IPS-18a (cell line): ENCODE results near the gene RPL29.

Experiments
- H3K27ac ChIP-seq: one replicate; pipeline ENCODE4 v1.5.1; 2013; ENCODE audit warnings: low read length
- H3K27me3 ChIP-seq: one replicate; pipeline ENCODE4 v1.6.1; 2013; ENCODE audit warnings: mild to moderate bottlenecking, low read length; ENCODE audit not compliant: control insufficient read depth, insufficient read depth
- H3K36me3 ChIP-seq: one replicate; pipeline ENCODE4 v1.6.1; 2013; ENCODE audit warnings: low read depth, low read length; ENCODE audit not compliant: control insufficient read depth
- H3K4me1 ChIP-seq: one replicate; pipeline ENCODE4 v1.6.1; 2013; ENCODE audit warnings: low read depth, low read length; ENCODE audit not compliant: control insufficient read depth
- H3K4me3 ChIP-seq: one replicate; pipeline ENCODE4 v1.5.1; 2013; ENCODE audit warnings: low read length
- H3K9ac ChIP-seq: one replicate; pipeline ENCODE4 v1.6.1; 2013; ENCODE audit warnings: mild to moderate bottlenecking, low read length, moderate library complexity
- H3K9me3 ChIP-seq: one replicate; pipeline ENCODE4 v1.6.1; 2013; ENCODE audit warnings: low read depth, low read length; ENCODE audit not compliant: control insufficient read depth

The RPL29 gene

DNA sequence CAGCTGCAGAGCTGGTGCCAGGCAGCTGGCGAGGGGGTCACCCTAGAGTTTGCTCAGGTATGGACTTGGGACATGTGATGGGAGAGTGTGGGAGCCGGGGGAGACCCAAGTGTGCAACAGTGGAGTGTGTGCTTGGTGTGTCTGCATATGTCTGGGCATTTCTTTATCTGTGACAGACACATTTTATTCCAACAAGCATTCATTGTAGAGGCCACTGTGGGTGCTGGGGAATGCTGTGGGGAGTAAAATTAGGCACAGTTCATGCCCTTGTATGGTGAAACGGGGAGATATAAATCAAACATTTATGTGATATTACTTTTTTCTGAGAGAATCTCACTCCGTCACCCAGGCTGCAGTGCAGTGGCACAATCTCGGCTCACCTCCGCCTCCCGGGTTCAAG, 8.1 kb downstream of the RPL29 start:
- Histone ChIP-seq H3K27ac (no peak overlapping the region), H3K9me3 (no peaks in the 10 kb centered on the region), H3K4me1 (peaks cover 15% of the 10 kb centered on the region), H3K36me3 (peaks cover 12% of the 10 kb centered on the region), H3K4me3 (no peak overlapping the region), H3K9ac (no peak overlapping the region), H3K27me3 (no peaks in the 10 kb centered on the region)

DNA sequence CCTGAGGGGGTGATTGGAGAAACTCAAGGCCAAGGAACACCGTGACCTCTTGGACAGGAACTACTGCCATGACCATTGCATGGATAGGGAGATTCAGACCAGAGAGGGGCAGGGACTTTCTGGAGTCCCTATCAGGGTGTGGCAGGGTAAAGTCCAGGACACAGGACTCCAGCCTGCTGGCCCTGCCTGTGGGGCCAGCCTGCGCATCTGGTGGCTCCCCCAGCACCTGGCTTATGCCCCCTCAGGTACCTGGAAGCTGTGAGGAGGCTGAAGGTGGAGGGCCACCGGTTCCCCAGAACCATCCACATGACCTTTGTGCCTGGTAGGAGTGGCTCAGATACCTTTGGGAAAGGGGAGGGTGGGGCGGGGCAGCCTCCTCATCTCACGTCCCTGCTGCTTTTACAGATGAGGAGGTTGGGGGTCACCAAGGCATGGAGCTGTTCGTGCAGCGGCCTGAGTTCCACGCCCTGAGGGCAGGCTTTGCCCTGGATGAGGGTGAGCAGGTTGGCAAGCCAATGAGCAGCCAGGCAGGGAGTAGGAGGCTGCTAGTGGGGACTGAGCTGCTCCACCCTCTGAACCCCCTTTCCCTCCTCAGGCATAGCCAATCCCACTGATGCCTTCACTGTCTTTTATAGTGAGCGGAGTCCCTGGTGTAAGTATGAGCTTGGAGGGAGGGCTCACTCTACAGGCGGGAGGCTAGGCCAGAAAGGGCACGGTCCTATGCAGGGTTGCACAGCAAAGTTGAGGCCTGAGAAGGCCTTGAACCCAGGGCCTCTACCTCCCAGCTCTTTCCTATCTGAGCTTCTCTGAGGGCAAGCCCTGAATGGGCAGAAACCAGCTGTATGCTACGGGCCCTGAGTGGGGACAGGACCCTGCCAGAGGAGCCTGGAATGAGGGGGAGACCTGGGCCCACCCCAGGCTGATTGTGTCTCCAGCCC, 9.4 kb downstream of the RPL29 start:
- Histone ChIP-seq H3K9me3 (no peaks in the 10 kb centered on the region), H3K4me1 (peaks cover 18% of the 10 kb centered on the region), H3K9ac (no peak overlapping the region), H3K27ac (no peak overlapping the region), H3K27me3 (no peaks in the 10 kb centered on the region), H3K4me3 (no peak overlapping the region), H3K36me3 (no peaks in the 10 kb centered on the region)

DNA sequence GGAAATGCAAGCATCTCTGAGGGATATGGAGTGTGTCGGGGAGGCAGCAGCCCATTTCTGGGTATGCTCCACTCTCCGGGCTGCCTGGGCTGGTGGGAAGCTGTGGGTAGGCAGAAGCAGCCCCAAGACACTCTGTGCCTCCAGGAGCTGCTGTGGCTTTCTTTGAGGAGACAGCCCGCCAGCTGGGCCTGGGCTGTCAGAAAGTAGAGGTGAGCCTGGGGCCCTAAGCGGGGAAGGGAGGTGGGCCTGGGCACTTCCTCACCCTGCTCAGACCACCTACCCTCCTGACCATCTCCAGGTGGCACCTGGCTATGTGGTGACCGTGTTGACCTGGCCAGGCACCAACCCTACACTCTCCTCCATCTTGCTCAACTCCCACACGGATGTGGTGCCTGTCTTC, 10.6 kb downstream of the RPL29 start:
- no peak overlapping the region for H3K27ac ChIP-seq
- no peaks in the 10 kb centered on the region for H3K36me3 ChIP-seq
- no peaks in the 10 kb centered on the region for H3K9me3 ChIP-seq
- no peak overlapping the region for H3K9ac ChIP-seq
- H3K27me3 ChIP-seq: no peaks in the 10 kb centered on the region
- no peak overlapping the region for H3K4me3 ChIP-seq
- peaks cover 16% of the 10 kb centered on the region for H3K4me1 ChIP-seq

DNA sequence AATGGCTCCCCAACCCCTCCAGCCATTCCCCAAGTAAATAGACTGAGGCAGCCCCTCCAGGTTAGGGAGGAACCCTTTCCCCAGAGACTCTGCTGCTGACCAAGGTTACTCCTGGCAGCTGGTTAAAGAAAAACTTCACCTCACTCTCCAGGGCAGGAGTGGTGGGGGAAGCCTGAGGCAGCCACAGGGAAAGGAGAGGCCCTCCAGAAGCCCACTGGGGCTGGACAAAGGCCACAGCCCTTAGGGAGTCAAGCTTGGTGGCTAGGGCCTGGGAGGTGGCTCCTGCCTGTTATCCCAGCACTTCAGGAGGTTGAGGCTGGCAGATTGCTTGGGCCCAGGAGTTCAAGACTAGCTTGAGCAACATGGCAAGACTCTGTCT, 11.4 kb downstream of the RPL29 start:
- no peak overlapping the region for H3K9ac ChIP-seq
- no peaks in the 10 kb centered on the region for H3K9me3 ChIP-seq

DNA sequence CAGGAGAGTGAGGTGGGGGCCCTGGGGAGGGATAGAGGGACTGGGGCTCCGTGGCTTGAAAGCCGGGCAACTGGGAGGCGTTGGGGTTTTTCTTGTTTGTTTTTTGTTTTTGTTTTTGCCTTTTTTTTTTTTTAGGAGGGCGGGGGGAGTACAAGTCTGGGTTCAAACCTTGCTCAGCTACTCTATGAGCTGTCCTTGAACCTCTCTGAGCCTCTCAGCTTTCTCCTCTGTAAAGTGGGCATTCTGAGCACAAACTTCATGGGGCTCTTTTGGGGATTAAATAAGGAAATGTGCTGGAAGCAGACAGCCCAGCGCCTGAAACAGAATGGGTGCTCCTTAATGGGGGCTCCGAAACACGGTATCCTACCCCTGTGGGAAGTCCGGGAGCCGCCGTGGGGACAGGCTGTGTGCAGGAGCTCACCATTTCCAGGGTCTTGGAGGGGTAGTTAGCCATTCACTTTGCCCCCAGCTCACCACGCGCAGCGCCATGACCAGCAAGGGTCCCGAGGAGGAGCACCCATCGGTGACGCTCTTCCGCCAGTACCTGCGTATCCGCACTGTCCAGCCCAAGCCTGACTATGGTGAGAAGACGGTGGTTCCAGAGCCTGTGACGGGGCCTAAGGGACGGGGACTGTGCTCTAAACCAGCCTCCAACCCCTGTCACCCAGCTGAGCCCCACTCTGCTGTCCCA, 12.0 kb downstream of the RPL29 start:
- Histone ChIP-seq H3K4me3 (peak overlapping the region; percentile 62), H3K27ac (peak overlapping the region; percentile 59), H3K9me3 (no peaks in the 10 kb centered on the region), H3K36me3 (no peaks in the 10 kb centered on the region), H3K9ac (peak overlapping the region; percentile 85), H3K27me3 (no peaks in the 10 kb centered on the region), H3K4me1 (peaks cover 16% of the 10 kb centered on the region)

More for the DNA sequence above, 11.4 kb downstream of the RPL29 start:
- Histone ChIP-seq H3K4me3 (peak overlapping the region; percentile 62), H3K36me3 (no peaks in the 10 kb centered on the region), H3K4me1 (peaks cover 16% of the 10 kb centered on the region), H3K27me3 (no peaks in the 10 kb centered on the region), H3K27ac (no peak overlapping the region)

DNA sequence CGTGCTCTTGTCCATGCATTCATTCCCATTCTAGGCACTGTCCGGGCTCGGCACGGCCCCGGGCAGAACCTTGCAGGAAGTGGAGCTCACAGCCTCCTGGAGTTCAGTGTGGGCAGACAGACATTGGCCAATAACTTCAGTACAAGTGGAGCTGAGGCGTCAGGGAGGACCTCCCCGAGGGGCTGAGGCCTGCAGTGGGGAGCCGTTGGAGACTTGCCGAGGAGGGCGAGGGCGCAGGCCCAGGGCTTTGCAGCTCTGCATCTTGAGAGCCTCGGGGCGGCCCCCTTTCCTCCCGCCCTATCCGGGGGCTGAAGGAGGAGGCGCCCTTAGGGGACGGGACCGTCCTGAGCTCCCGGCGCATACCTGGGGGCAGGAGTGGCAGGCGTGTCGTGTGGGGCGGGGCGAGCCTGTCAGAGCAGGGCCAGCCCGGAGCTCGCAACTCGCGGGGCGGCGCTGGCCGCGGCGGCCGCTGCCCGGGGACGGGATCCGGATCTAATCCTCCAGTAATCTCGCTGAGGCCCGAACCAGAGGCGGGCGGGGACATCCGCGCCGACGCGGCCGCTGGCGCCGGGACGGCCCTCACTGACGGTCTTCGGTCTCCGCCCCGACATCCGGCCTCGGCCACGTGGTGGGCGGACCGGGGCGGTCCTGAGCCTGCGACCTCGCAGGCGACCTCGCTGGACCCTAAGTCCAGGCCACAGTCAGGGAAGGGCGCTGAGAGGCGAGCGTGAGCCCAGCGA, 12.7 kb downstream of the RPL29 start, which contains the start of gene ACY1:
TSS of gene ACY1 (plus strand) at position 698 of the 740 bp plus-strand sequence. CDS start 530 bp downstream, outside the sequence.
- Histone ChIP-seq H3K27ac (peak within 1 kb of the TSS; percentile 59), H3K4me3 (peak within 1 kb of the TSS; percentile 62), H3K4me1 (peaks cover 16% of the 10 kb centered on the region), H3K9ac (peak within 1 kb of the TSS; percentile 85), H3K27me3 (no peaks in the 10 kb centered on the region), H3K9me3 (no peaks in the 10 kb centered on the region), H3K36me3 (no peaks in the 10 kb centered on the region)

DNA sequence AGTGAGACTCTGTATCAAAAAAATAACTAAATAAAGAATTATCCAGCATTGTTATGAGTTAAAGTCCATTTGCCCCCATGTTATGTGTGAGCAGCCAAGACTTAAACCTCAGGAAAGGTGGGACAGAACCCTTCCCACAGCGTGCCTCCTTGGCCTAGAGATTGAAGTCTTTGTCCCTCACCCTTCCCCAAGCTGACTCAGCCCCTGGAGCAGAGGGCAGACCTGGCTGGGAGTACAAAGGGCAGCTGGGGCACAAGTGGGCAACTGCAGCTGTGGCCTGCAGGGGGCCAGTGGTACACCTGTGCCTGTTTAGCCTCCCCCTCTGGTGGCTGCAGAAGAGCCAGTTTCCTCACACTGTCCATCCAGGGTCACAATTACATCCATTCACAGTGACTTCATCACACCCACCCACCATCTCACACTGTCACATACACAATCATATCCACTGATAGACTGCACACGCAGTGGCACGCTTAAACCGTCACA, 13.3 kb downstream of the RPL29 start:
- Histone ChIP-seq H3K9ac (peak overlapping the region; percentile 85), H3K4me1 (peaks cover 16% of the 10 kb centered on the region), H3K27me3 (peaks cover 5% of the 10 kb centered on the region), H3K9me3 (no peaks in the 10 kb centered on the region), H3K27ac (no peak overlapping the region), H3K4me3 (peak overlapping the region; percentile 62), H3K36me3 (no peaks in the 10 kb centered on the region)

DNA sequence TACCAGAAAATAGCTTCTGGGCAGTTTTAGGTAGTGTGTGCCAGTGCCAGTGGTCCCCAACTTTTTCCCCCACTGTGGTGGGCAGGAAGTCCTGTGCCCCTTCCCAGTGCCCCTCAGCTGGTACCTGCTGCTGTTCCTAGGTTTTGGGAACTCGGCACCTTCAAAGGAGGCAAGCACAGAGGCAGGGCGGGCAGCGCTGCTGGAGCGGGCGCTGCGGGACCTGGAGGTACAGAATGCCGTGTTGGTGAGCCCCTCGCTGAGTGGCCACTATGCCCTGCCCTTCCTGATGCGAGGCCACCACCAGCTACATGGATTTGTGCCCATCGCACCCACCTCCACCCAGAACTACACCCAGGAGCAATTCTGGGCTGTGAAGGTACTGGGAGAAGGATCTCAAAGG, 15.4 kb downstream of the RPL29 start:
- H3K4me1 ChIP-seq: peaks cover 21% of the 10 kb centered on the region
- H3K27ac ChIP-seq: no peak overlapping the region
- H3K9me3 ChIP-seq: no peaks in the 10 kb centered on the region
- no peak overlapping the region for H3K4me3 ChIP-seq
- no peak overlapping the region for H3K9ac ChIP-seq
- peaks cover 27% of the 10 kb centered on the region for H3K27me3 ChIP-seq
- no peaks in the 10 kb centered on the region for H3K36me3 ChIP-seq

DNA sequence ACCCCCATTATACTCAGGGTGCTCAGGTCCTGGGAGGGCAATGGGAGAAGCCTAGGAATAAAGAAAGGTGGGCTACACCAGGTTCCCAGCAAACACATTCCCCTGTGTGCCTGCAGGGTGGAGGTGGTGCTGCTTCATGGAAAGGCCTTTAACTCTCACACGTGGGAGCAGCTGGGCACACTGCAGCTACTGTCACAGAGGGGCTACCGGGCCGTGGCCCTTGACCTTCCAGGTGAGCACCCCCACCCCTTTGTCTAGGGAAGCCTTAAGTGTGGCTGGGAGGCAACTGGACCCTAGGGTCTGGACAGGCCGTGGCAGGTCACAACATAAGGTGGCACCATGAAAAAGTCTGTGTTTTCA, 17.6 kb downstream of the RPL29 start:
- Histone ChIP-seq H3K4me3 (no peak overlapping the region), H3K9ac (no peak overlapping the region), H3K9me3 (no peaks in the 10 kb centered on the region), H3K27ac (no peak overlapping the region), H3K27me3 (peaks cover 40% of the 10 kb centered on the region), H3K4me1 (peaks cover 20% of the 10 kb centered on the region), H3K36me3 (no peaks in the 10 kb centered on the region)

DNA sequence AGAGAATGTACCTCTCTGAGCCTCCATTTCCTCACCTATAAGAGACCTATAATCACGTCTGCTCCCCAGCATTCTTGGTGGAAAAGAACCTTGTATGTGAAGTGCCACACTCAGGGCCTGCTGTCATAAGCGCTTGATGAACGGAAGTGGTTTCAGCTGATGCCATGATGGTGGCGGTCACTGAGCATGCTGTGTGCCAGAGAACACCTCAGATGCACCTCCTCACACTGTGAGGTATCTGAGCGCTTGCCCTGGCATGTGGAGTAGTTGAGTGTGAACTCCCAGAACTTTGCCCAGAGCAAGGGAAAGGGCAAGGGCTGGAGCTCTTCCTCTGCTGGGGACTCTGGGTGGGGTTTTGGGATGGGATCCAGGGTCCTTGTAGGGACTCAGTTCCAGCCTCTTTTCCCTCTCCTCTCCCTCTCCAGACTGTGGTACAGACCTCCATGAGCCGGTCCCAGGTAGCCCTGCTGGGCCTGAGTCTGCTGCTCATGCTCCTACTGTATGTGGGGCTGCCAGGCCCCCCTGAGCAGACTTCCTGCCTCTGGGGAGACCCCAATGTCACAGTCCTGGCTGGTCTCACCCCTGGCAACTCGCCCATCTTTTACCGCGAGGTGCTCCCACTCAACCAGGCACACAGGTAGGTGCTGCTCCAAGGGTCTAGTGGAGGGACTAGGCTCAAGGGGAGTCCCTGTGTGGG, 18.1 kb downstream of the RPL29 start:
- H3K4me1 ChIP-seq: peaks cover 19% of the 10 kb centered on the region
- H3K4me3 ChIP-seq: no peak overlapping the region
- no peaks in the 10 kb centered on the region for H3K9me3 ChIP-seq
- H3K27ac ChIP-seq: no peak overlapping the region
- H3K9ac ChIP-seq: no peak overlapping the region
- peaks cover 40% of the 10 kb centered on the region for H3K27me3 ChIP-seq
- no peaks in the 10 kb centered on the region for H3K36me3 ChIP-seq
